Trophoblast cell (in vitro differentiated cells and primary cell): ENCODE results near the gene ESR2.

Experiments used
- DNase-seq, 2 donors: peaks; one replicate each; pipeline ENCODE4 v3.0.0-alpha.2; 2016
- H2AFZ ChIP-seq: 2 replicates; pipeline ENCODE4 v1.6.1; 2013; ENCODE audit warnings: low read length, moderate library complexity, mild to moderate bottlenecking; ENCODE audit not compliant: insufficient read depth, poor library complexity
- H2AK5ac ChIP-seq: 2 replicates; pipeline ENCODE4 v1.6.1; 2013; ENCODE audit warnings: mild to moderate bottlenecking, low read length
- H2BK120ac ChIP-seq: 2 replicates; pipeline ENCODE4 v1.6.1; 2013; ENCODE audit warnings: low read length, mild to moderate bottlenecking, moderate library complexity; ENCODE audit not compliant: insufficient read depth, poor library complexity
- H2BK12ac ChIP-seq: 2 replicates; pipeline ENCODE4 v1.6.1; 2013; ENCODE audit warnings: mild to moderate bottlenecking, low read length, moderate library complexity
- H2BK5ac ChIP-seq: 2 replicates; pipeline ENCODE4 v1.6.1; 2013; ENCODE audit warnings: low read length, low read depth, moderate library complexity, mild to moderate bottlenecking; ENCODE audit not compliant: poor library complexity
- H3K14ac ChIP-seq: 2 replicates; pipeline ENCODE4 v1.6.1; 2013; ENCODE audit warnings: mild to moderate bottlenecking, low read length
- H3K18ac ChIP-seq: 2 replicates; pipeline ENCODE4 v1.6.1; 2013; ENCODE audit warnings: mild to moderate bottlenecking, low read length
- H3K23ac ChIP-seq: 2 replicates; pipeline ENCODE4 v1.6.1; 2013; ENCODE audit warnings: low read length
- H3K27ac ChIP-seq: 2 replicates; pipeline ENCODE4 v1.5.1; 2013; ENCODE audit warnings: low read depth, mild to moderate bottlenecking, inconsistent platforms, low read length, moderate library complexity
- H3K27me3 ChIP-seq: 2 replicates; pipeline ENCODE4 v1.6.1; 2013; ENCODE audit warnings: inconsistent platforms, mild to moderate bottlenecking, low read length, moderate library complexity; ENCODE audit not compliant: insufficient read depth
- H3K36me3 ChIP-seq, 2 experiments: 1 replicate in 1 of 2; 2 replicates in 1 of 2; pipeline ENCODE4 v1.6.1; 2013; ENCODE audit warnings: low read length in 2 of 2, mild to moderate bottlenecking in 2 of 2, moderate library complexity in 1 of 2; ENCODE audit not compliant: insufficient read depth in 2 of 2, control insufficient read depth in 1 of 2
- H3K4ac ChIP-seq: 2 replicates; pipeline ENCODE4 v1.6.1; 2013; ENCODE audit warnings: low read depth, mild to moderate bottlenecking, low read length, moderate library complexity
- H3K4me1 ChIP-seq, 2 experiments: 1 replicate in 1 of 2; 2 replicates in 1 of 2; pipeline ENCODE4 v1.6.1; 2013; ENCODE audit warnings: low read length in 2 of 2, mild to moderate bottlenecking in 2 of 2, moderate library complexity in 1 of 2; ENCODE audit not compliant: insufficient read depth in 2 of 2, control insufficient read depth in 1 of 2
- H3K4me2 ChIP-seq: 2 replicates; pipeline ENCODE4 v1.6.1; 2013; ENCODE audit warnings: inconsistent platforms, mild to moderate bottlenecking, low read length, moderate library complexity
- H3K4me3 ChIP-seq: 2 replicates; pipeline ENCODE4 v1.5.1; 2013; ENCODE audit warnings: mild to moderate bottlenecking, low read depth, low read length, inconsistent platforms
- H3K79me1 ChIP-seq: one replicate; pipeline ENCODE4 v1.6.1; 2013; ENCODE audit warnings: low read length
- H3K79me2 ChIP-seq: 2 replicates; pipeline ENCODE4 v1.6.1; 2013; ENCODE audit warnings: low read length, mild to moderate bottlenecking; ENCODE audit not compliant: control insufficient read depth, insufficient read depth, poor library complexity
- H3K9ac ChIP-seq: 2 replicates; pipeline ENCODE4 v1.6.1; 2013; ENCODE audit warnings: mild to moderate bottlenecking, low read length
- H3K9me3 ChIP-seq: 2 replicates; pipeline ENCODE4 v1.6.1; 2013; ENCODE audit warnings: low read depth, mild to moderate bottlenecking, control low read depth, inconsistent platforms, low read length; ENCODE audit not compliant: insufficient read depth
- H4K12ac ChIP-seq: 2 replicates; pipeline ENCODE4 v1.6.1; 2013; ENCODE audit warnings: low read depth, mild to moderate bottlenecking, low read length, moderate library complexity
- H4K8ac ChIP-seq: 2 replicates; pipeline ENCODE4 v1.6.1; 2013; ENCODE audit warnings: low read depth, mild to moderate bottlenecking, low read length, moderate library complexity
- H4K91ac ChIP-seq: one replicate; pipeline ENCODE4 v1.6.1; 2013; ENCODE audit warnings: low read depth, mild to moderate bottlenecking, low read length, moderate library complexity
- WGBS: extraction: QIAGEN DNeasy Blood & Tissue Kit; methylation state at CpG from one replicate; pipeline ENCODE4 v1.1.7; 2013; ENCODE audit warnings: missing lambda C conversion rate; ENCODE audit not compliant: insufficient read length, insufficient coverage; ENCODE audit errors: extremely low coverage; 5-methylcytosine and 5-hydroxymethylcytosine counted together

Gene ESR2

DNA sequence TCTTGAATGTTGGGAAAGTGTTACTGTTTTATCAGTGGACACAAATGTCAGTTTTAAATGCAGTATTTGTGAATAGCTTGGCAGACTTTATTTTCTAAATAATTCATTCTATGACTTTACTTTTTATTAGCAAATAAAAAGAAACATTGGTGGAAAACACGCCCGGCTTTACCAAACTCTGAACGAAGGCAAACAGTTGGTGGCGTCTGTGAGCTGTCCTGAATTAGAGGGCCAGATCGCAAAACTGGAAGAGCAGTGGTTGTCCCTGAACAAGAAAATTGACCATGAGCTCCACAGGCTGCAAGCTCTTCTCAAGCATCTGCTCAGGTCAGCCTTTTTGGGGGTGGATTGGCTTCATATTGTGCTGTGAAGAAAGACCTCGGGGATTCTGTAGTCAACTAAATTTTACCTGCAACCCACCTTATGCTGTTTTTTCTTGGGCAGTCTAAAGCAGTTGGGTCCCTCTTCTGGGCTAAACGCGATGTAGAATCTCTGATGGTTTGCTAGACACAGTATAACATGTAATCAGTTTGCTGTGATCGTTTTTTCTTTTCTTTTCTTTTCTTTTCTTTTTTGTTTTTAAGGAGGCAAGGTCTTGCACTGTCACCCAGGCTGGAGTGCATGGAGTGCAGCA, 156.4 kb downstream of the ESR2 start:
- Histone ChIP-seq H3K79me1 (no peaks in the 10 kb centered on the region), H3K9ac (no peak overlapping the region), H3K9me3 (no peaks in the 10 kb centered on the region), H2BK12ac (no peak overlapping the region), H3K27ac (no peak overlapping the region), H3K14ac (no peak overlapping the region), H3K4me2 (no peak overlapping the region), H3K27me3 (no peaks in the 10 kb centered on the region), H3K4ac (no peak overlapping the region), H3K4me1 (no peaks in the 10 kb centered on the region), H4K91ac (no peak overlapping the region), H2AFZ (no peak overlapping the region), H2BK5ac (no peak overlapping the region), H3K23ac (no peak overlapping the region), H3K36me3 (peaks cover 2 to 12% of the 10 kb centered on the region in 2 experiments), H2BK120ac (no peak overlapping the region), H3K79me2 (no peaks in the 10 kb centered on the region), H3K18ac (no peak overlapping the region), H3K4me3 (no peak overlapping the region), H4K8ac (no peak overlapping the region), H2AK5ac (no peak overlapping the region), H4K12ac (no peak overlapping the region)
- WGBS, result no CpG with 5 or more reads among the region's 9 CpGs
- no peak for DNase-seq

DNA sequence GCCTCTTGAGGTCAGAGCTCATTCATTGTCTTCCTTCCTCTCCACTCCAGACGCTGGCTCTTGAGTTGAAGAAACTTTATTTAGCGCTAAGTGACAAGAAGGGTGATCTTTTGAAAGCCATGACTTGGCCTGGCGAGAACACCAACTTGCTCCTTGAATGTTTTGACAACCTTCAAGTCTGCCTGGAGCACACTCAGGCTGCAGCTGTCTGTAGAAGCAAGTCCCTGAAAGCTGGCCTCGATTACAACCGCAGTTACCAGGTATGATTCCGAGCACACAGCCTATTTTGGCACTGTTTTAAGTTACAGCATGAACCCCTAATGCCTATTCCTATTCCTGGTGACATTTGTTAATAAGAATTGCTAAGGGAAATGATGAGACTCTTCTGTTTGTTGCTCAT, 167.6 kb downstream of the ESR2 start:
- Histone ChIP-seq H3K27me3 (no peaks in the 10 kb centered on the region), H2AFZ (no peak overlapping the region), H3K14ac (no peak overlapping the region), H2AK5ac (no peak overlapping the region), H3K36me3 (peaks cover 17 to 19% of the 10 kb centered on the region in 2 experiments), H2BK5ac (no peak overlapping the region), H3K18ac (no peak overlapping the region), H4K12ac (no peak overlapping the region), H3K4me2 (no peak overlapping the region), H2BK12ac (no peak overlapping the region), H4K8ac (no peak overlapping the region), H3K9me3 (no peaks in the 10 kb centered on the region), H3K4me1 (no peaks in the 10 kb centered on the region), H3K79me1 (no peaks in the 10 kb centered on the region), H3K4ac (no peak overlapping the region), H3K9ac (no peak overlapping the region), H2BK120ac (no peak overlapping the region), H3K27ac (no peak overlapping the region), H4K91ac (no peak overlapping the region), H3K79me2 (no peaks in the 10 kb centered on the region), H3K23ac (no peak overlapping the region), H3K4me3 (no peak overlapping the region)
- no peak for DNase-seq
- WGBS, result no CpG with 5 or more reads among the region's 6 CpGs

DNA sequence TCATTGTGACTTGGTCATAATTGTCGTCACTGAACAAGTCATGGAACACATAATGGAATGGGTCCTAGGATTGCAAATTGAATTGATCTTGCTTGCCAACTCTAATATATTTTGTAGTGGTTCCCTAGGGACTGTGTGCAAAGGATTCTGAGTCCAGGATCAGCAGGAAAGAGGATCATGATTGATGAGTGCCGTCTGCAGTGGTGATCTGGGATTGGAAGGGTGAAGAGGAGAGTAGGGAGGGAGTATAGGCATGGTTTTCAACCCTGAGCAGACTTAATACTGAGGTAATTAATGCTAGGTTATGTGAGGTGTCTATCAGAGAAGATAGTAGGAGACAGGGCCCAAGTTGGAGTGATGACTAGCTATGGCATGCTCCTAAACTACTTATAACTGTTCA, 168.9 kb downstream of the ESR2 start:
- WGBS, result no CpG with 5 or more reads among the region's 2 CpGs

DNA sequence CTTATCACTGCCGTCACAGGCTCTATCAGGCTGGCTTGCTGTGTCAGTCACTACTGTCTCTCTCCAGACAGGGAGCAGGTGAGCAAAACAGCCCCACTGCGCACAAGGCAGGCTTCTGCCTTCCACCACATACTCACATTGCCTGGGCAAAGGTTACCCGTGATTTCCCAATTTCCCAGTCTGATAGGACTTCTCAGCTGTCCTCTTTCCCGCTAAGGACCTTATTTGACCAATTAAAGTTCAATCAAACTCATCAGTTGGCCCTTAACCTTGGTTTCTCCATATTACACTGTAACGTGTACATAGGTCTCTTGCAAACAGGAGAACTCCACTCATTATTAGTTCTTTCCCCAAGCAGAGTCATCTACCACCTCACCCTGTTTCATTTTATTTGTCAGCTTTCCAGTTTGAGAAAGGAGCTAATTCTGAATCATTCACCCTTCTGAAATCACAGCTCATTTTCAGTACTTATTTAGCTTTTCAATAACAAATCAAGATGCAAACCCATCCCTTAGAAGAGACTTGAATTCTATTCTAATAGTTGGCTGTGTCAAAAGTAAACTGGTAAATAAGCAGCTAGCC, 170.8 kb downstream of the ESR2 start:
- H4K91ac ChIP-seq, result no peak overlapping the region
- no peak overlapping the region for H4K8ac ChIP-seq
- no peak overlapping the region for H3K4me2 ChIP-seq
- H4K12ac ChIP-seq, result no peak overlapping the region
- DNase-seq, result no peak
- H3K18ac ChIP-seq, result no peak overlapping the region
- H3K27ac ChIP-seq, result no peak overlapping the region
- H3K23ac ChIP-seq, result no peak overlapping the region
- no peaks in the 10 kb centered on the region for H3K9me3 ChIP-seq
- no peaks in the 10 kb centered on the region for H3K79me2 ChIP-seq
- no peak overlapping the region for H3K4ac ChIP-seq
- no peak overlapping the region for H2BK5ac ChIP-seq
- no peak overlapping the region for H2AK5ac ChIP-seq
- H3K27me3 ChIP-seq, result no peaks in the 10 kb centered on the region
- no peaks in the 10 kb centered on the region for H3K79me1 ChIP-seq
- no peak overlapping the region for H2AFZ ChIP-seq
- H2BK120ac ChIP-seq, result no peak overlapping the region
- no peaks in the 10 kb centered on the region for H3K4me1 ChIP-seq
- no peak overlapping the region for H2BK12ac ChIP-seq
- no CpG with 5 or more reads among the region's 5 CpGs for WGBS
- no peak overlapping the region for H3K4me3 ChIP-seq
- H3K36me3 ChIP-seq, result peaks cover 13 to 15% of the 10 kb centered on the region in 2 experiments
- H3K9ac ChIP-seq, result no peak overlapping the region
- no peak overlapping the region for H3K14ac ChIP-seq

More for the DNA sequence above, 168.9 kb downstream of the ESR2 start:
- H3K79me2 ChIP-seq, result no peaks in the 10 kb centered on the region
- H3K27me3 ChIP-seq, result no peaks in the 10 kb centered on the region
- H3K4me2 ChIP-seq, result no peak overlapping the region
- H3K4ac ChIP-seq, result no peak overlapping the region
- H3K9ac ChIP-seq, result no peak overlapping the region
- no peak overlapping the region for H3K14ac ChIP-seq
- no peak overlapping the region for H3K27ac ChIP-seq
- H3K9me3 ChIP-seq, result no peaks in the 10 kb centered on the region
- H2AK5ac ChIP-seq, result no peak overlapping the region
- no peak overlapping the region for H3K4me3 ChIP-seq
- no peak overlapping the region for H3K18ac ChIP-seq
- DNase-seq, result no peak
- no peak overlapping the region for H2BK12ac ChIP-seq
- H2BK120ac ChIP-seq, result no peak overlapping the region
- H3K36me3 ChIP-seq, result peaks cover 17 to 19% of the 10 kb centered on the region in 2 experiments
- H3K79me1 ChIP-seq, result no peaks in the 10 kb centered on the region
- no peaks in the 10 kb centered on the region for H3K4me1 ChIP-seq
- H4K8ac ChIP-seq, result no peak overlapping the region
- H4K12ac ChIP-seq, result no peak overlapping the region
- H2BK5ac ChIP-seq, result no peak overlapping the region
- no peak overlapping the region for H3K23ac ChIP-seq
- no peak overlapping the region for H2AFZ ChIP-seq
- H4K91ac ChIP-seq, result no peak overlapping the region
